HS-5 (cell line): ENCODE data around the gene HOXA6.

ENCODE experiments used
- DNase-seq: peaks from one replicate; pipeline ENCODE4 v3.0.0-alpha.2; 2012; ENCODE audit warnings: low read depth

The HOXA6 gene

DNA sequence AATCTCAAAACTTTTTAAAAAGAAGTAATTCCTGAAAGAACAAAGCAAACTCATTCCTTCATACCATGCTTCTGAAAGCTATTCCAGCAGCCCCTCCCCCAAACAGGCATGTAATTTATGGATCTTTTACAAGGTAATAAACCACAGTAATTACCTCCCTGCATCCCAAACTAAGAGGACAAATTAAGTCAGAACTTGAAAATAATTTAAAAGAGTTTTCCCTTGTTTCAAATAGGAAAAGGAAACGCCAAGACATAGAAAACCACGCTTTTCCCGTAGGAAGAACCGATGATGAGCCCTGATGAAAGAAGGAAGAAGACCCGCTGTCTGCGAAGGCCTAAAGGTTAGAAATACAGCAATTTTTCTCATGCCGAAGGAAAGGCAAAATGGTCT is 25.9 kb downstream of the HOXA6 start:
- DNase-seq, result no peak

DNA sequence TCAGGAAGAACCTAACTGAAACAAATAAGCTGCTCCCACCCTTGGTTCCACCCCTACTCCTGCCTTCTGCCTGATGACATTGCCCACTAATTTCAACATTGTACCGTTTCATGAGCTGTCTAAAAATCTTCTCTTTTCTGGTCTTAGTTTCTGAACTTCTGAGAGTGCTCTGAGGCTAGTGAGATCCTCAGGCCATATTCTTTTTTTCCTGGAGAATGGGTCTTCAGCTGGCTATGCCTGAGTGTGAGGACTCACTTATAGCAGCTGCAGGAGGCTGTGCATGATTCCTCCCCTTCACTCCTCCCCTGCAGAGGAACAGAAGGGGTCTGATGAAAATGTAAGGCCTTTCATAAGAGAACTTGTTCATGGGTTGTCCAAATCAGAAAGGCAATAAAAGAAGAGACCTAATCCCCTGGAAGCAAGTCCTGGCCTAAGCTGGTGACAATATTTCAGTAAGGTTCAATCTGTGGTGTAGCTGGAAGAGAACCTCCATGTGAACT is 28.1 kb downstream of the HOXA6 start:
- no peak for DNase-seq

GRCh38 chr7:27118580-27118979 is 29.0 kb downstream of the HOXA6 start:
- DNase-seq, result no peak

DNA sequence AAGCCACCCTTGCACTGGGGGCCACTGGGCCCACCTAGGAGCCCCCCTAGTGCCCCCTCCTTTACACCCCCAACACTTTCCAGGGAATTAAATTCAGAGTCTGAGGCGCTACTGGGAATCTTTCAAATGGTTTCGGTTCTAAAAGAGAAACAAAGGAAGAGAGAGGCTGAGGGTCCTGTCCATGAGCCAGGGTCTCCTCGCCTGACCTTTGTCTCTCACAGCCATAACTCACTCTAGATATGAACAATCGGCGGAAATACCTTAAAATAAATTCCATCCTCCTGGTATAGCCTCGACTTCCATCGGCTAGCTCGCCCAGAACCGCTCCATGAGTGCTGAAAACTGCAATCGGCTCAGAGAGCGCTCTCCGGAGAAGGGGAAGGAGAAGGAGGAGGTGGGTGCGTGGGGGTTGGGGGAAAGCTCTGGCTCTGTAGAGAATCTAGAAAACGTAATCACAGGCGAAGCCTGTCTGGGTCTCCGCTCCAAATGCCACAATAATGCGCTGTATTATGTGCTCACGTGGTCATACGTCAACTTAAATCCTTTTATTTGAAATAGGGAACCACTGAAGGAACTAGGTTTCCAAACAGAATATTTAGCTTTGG is 29.6 kb downstream of the HOXA6 start:
- DNase-seq, result no peak

DNA sequence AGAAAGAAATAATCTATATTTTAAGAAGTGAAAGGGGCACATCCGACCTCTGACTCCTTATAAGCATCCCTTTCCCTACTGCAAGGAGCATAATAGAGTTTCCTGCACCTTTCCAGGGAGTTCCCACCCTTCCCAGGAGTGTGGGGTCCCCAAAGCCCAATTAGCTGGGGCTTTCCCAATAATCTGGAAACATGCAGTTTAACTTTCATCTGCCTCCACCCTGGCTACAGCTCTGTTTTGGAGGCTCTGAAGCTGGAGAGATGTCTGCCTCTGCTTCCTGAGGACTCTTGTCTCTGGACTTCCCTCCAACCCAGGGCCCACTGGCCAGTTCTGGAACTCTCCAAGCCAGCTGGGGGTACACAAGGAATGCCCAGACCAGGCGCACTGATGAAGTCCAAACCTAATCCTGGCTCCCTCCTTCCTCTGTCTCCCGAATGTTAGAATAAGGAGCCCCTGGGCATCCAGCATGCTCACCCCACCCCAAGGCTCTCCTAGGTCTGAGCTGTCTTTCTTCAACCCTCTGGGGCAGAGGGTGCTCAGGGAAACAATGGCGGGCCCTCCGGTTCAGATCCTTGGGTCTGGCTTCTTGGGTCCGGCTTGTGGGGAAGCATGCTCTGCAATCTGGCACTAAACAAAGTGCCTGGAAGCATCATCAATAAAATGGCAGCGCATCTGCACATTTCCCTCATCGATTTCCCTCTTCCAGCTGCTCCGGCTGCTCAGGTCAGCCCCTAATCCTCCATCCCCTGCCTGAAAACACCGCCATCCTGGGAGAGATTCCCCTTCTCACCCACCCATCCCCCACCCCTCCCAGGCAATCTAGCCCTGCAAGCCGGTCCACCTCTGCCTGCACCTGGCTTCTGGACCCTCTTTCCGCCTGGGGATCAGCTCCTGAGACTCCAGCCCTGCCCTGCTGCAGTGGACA is 30.4 kb downstream of the HOXA6 start:
- no peak for DNase-seq

- no peak for DNase-seq
These were observed 31.3 kb downstream of the HOXA6 start for GRCh38 chr7:27116031-27116961.

GRCh38 chr7:27115221-27116026 is 32.1 kb downstream of the HOXA6 start:
- no peak for DNase-seq

DNA sequence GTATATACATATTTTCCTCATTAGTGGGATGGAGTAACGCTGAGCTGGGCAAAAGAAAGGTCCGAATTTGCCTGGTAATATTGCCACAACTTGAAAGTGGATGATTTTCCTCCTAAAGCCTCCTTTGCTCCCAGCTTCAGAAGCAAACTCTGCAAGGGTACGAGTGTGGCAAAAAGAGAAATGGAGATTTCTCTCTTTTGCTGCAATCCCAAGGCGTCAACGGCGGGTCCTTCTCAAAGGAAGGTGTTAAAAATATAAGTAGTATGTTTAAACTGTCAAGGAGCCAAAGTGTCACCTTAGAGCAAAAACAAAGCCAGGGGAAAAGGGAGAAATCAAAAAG is 32.7 kb downstream of the HOXA6 start:
- no peak for DNase-seq

DNA sequence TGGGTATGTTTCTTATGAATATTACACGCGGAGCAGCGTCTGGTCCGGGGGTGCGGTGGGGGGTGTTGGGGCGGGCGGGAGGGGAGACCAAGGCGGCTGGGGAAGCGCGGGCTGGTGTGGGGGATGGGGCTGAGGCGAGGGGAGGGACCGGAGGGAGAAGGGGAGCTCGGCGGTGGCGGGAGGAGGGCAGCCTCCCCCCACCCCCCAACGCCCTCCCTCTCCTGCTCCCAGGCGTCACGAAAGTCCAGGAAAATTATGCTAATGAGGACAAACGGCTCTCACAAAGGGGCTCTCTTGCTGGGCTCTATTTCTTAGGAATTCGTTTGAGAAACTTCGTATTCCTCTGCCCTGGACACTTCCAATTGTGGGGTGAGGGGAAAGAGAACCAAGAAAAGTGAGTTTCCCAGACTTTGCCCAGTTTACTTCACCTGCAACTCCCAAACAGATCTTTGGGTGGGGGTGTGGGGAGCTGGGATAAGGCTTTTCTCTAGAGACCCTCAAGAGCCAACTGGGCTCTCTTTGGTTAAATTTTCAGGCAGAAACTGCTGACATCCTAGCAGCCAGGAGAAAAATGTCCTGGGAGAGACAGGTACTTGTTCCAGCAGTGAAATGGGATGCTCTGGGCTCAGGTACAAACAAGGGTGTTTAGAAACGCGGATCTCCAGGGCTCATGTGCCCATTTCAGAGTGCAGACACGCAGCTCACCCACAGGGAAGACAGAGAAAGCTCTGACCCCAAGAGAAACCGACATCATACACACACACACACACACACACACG is 33.4 kb downstream of the HOXA6 start:
- DNase-seq, result no peak

DNA sequence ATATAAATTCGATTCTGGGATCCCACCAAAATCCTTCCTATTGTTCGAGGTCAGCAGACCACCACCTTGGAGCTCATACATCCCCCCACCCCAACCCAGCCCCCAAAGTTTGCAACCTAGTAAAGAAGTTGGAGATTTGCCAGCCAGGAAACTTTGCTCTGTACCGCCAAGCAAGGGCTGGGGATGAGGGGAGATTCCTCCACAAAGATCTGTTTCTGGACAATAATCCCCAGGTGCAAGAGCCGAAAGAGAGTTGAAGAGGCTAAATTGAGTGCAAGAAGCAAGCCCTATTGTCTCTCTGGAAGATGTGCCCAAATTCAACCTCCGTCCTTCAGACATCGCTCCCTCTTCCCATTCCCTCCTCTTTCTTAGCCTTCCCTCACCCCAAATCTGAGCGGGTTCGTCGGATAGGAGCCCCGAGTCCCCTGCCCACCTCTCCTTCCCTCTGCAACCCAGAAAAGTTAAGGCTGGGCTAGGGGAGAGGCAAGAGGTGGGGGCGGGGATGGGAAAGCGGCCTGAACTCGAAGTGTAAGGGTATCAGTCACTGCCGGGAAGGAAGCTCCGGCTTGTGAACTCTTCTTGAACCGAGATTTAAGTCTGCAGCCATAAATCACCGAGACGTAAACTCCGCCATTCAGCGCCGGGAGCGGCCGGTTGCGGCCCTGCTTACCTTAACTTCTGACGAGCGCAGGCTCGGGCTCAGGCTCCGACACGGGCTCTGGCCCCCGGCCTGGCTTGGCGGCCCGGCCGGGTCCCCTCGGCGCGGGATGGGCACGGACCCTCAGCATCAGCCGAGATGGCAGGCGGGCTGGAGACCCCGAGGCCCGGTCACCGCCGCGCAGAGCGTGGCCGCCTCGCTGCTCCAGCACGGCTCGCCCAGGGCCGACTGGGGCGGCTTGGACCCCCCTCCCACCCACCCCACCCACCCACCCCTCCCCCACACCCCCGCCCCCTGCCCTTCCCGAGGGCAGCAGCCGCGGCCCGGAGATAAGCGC is 34.3 kb downstream of the HOXA6 start:
- DNase-seq, result no peak

DNA sequence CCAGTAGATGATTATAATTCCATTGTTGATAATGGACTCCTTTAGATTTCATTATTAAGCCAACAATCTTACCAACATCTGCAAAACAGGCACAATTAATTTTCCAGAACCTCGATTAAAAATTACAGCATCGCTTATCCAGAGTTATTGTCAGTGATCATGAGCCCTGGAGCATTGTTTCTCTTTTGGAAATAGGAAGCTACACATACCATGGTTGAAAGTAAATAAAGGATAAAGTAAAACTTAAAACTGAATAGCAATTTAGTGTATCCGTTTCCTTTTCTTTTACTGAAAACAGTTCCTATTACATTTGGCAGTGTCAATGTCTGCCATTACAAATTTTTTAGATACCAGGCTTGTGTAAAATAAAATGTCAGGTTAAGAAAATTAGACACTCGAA is 35.2 kb downstream of the HOXA6 start:
- no peak for DNase-seq

- no peak for DNase-seq
These were observed 35.8 kb downstream of the HOXA6 start for GRCh38 chr7:27111751-27112277.

DNA sequence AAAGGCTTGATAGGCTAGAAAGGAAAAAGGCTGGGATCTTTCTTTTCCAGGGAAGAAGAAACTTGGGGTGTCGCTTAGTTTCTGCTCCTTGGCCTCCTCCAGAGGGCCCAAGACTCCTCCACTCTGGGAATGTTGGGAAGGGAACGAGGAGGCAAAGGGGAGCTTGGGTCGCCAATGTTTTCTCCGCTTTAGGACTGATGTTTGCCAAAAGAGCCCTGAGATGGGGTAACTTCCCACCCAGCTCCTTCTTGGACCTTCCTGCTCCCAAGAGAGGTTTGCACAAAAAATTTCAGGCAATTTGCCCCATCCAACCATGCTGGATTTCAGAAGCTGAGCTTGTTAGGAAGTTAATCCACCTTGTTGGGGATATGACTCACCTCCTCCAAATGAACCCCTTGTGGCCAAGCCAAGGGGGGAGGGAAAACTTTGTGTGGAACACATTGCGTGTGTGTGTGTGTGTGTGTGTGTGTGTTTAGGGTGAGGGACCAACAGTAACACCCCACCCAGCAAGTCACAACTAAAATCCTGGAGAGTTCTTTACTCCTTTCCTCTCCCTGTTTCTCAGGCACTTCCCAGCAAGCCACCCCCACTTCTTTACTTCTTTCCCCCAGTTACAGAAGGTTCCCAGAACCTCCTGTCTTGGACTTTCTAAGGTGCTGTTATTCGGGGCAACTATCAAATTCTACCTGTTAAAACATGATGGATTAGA is 36.4 kb downstream of the HOXA6 start:
- no peak for DNase-seq

DNA sequence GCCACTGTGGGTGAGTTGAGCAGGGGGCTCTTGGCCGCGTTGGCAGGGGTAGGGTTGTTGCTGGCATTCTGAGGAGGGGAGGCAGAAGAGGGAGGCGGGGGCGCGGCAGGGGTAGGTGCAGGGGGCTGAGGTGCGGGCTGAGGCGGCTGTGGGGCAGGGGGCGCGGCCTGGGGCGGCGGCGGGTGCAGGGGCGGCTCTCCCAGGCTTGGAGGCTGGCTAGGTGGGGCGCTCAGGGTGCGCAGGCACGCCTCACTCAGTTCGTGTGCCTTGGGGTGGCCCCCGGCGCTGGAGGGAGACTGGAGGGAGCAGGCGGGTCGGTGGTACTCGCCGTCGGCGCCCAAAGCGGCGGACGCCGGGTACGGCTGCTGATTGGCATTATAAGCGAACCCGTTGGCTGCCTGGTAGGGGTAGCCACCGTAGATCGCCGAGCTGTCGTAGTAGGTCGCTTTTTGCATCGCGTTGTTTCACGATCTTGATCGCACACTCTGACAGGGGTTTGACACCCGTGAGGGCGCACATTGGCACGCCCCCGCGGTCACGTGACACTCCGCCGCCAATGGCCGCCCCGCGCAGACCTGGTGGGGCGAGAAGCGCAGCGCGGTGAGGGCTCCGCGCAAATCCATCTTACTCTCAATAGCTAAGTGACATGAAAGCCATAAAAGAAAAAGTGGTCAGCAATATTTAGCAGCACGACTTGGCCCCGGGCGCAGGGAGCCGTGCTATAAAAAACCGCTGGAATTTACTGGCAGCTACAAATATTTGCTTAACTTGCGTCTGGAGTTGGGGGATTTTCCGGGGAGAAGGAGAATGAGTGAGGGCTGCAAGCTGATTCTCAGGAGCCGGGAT is 37.2 kb downstream of the HOXA6 start:
- DNase-seq, result no peak

GRCh38 chr7:27109466-27110185 is 37.9 kb downstream of the HOXA6 start:
- DNase-seq, result no peak

GRCh38 chr7:27108390-27109127 is 39.0 kb downstream of the HOXA6 start:
- DNase-seq, result no peak
